Gastrocnemius medialis (tissue), 4 donors: ENCODE results near the gene RFWD3.

ENCODE experiments used
- CTCF ChIP-seq, 5 experiments: fragments of 450-650 bp in 3 of 5; fragments of 200-600 bp in 2 of 5; sonication (generic) in 2 of 5; IDR thresholded peaks in 4 of 5; conservative IDR thresholded peaks in 1 of 5; 1 replicate in 4 of 5; 2 replicates in 1 of 5; pipeline ENCODE4 v1.5.1; 2016 to 2019; ENCODE audit warnings: antibody characterized with exemption in 5 of 5, mild to moderate bottlenecking in 3 of 5, moderate library complexity in 3 of 5
- POLR2A ChIP-seq, 2 donors: fragments of 450-650 bp; IDR thresholded peaks; one replicate each; pipeline ENCODE4 v1.6.1; 2017; ENCODE audit warnings: antibody characterized with exemption in 2 of 2, mild to moderate bottlenecking in 2 of 2, moderate library complexity in 2 of 2

GRCh38 chr16:74601126-74601871 lies 65.4 kb downstream of the RFWD3 start:
- TF ChIP-seq CTCF (IDR thresholded peaks at IDR 0.05 in 4 of 5, conservative IDR thresholded peaks at IDR 0.05 in 1 of 5) (no peak), POLR2A (IDR thresholded peaks at IDR 0.05) (no peak)
